A204.1 (cell line): ENCODE results near the gene MCOLN1.

Experiments
- FAIRE-seq: peaks from 2 replicates; lab custom pipeline; 2012; peaks lifted over from hg19 to GRCh38; lab: Jason Lieb, UNC

The MCOLN1 gene

GRCh38 chr19:7522072-7522922 is at the start of gene MCOLN1:
Gene MCOLN1, plus strand, starts transcription at chr19:7522624. Its CDS starts 127 bp downstream, at chr19:7522751.
- FAIRE-seq = peak; percentile 23

- no peak for FAIRE-seq
These were observed 46.8 kb upstream of the MCOLN1 start for GRCh38 chr19:7475665-7476064.

DNA sequence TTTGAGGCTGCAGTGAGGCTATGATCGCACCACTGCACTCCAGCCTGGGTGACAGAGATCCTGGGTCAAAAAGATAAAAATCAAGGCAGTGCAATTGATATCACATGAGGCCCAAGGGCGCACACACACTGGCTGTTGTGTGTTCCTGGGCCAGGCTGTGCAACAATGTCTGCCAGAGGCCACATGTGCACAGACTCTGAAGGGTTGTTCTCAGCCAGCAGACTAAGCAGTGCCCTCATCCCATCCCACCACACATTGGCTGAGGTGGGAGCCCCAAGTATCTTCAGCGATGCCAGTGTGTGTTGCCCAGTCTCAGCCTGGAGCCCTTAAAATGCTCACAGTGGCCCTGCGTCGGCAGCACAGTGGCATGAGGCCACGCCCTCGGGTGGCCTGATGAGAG is 46.2 kb upstream of the MCOLN1 start:
- no peak for FAIRE-seq

GRCh38 chr19:7476777-7477494 is 45.5 kb upstream of the MCOLN1 start:
- FAIRE-seq = no peak

GRCh38 chr19:7477758-7478157 is 44.7 kb upstream of the MCOLN1 start:
- FAIRE-seq = no peak

DNA sequence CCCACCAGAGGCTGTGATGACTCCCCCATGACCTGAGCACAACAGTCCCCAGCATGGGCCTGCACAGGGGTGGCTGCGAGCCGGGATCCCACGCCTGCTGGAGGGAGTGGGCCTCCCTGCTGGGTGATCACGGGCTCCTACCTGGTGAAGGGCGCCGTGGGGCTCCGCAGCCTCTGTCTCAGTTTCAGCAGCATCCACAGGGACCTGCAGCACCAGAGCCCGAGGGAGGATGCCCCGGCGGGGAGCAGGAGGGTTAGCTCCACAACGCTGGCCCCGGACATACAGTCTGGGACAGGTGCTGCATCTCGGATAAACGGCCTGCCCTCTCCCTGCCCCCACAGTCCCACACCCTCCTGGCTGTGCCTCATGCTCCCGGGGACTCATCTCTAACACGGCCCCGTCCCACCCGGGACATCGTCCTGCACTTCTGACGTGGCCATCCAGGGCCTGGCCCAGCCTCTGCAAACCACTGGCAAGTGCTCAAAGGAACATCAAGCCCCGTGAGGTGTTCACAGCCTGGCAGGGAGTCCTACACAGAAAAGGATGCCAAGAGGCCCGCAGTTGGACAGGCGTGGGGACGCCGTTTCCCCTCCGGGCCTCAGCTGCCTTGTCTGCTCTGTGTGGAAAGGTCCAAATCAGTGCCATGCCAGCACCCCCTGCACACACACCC is 44.1 kb upstream of the MCOLN1 start:
- FAIRE-seq = no peak

DNA sequence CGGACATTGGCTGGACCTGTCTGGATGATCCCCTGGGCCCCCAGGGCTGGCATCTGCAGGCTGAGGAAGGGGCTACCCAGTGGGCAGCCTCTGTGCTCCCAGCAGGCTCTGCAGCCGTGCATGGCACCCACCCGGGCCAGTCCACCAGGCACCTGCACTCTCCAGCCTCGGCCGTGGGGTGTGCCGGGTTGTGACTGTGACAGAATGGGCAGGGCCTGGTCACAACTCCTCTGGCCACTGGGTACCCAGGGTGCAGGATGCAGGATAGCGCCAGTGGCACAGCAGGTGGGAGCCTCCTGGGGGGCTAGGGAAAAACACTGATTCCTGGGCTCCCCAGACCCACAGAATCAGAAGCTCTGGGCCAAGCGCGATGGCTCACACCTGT is 43.6 kb upstream of the MCOLN1 start:
- FAIRE-seq = no peak

- no peak for FAIRE-seq
These were observed 42.0 kb upstream of the MCOLN1 start for GRCh38 chr19:7480222-7480969.

DNA sequence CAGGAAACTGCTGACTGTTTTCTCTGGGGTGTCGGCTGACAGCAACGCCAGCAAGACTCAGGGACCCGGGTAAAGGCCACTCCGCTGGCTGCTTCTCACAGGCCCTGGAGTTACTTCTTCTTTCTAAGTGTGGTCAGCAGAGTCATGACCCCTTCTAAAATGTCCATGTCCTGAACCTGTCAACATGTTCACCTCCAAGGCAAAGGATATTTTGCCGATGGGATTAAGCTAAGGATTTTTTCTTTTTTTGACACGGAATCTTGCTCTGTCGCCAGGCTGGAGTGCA is 41.5 kb upstream of the MCOLN1 start:
- FAIRE-seq = no peak

- FAIRE-seq = no peak
These were observed 39.6 kb upstream of the MCOLN1 start for GRCh38 chr19:7482584-7483439.

GRCh38 chr19:7483720-7484201 is 38.7 kb upstream of the MCOLN1 start:
- no peak for FAIRE-seq

DNA sequence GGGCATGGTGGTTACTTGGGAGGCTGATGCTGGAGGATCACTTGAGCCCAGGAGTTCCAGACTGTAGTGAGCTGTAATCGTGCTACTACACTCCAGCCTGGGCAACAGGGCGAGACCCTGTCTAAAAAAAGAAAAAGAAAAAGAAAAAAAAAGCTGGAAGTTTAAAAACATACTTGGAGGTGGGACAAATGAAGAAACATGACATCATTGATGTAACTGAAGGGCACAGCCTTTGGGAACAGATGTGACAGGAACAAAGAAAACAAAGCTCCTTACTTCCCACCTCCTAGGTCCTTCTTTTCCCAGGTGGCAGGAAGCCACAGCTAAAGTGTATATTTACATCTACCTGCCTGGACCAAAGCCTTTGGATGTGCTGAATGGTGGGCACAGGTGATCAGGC is 35.5 kb upstream of the MCOLN1 start:
- FAIRE-seq = no peak

- no peak for FAIRE-seq
These were observed 33.6 kb upstream of the MCOLN1 start, which contains the start of gene PEX11G for GRCh38 chr19:7488736-7489353. Gene PEX11G, minus strand, starts transcription at chr19:7489035. Its CDS starts 25 bp downstream, at chr19:7489010.

- no peak for FAIRE-seq
These were observed 32.8 kb upstream of the MCOLN1 start for GRCh38 chr19:7489609-7490044.

DNA sequence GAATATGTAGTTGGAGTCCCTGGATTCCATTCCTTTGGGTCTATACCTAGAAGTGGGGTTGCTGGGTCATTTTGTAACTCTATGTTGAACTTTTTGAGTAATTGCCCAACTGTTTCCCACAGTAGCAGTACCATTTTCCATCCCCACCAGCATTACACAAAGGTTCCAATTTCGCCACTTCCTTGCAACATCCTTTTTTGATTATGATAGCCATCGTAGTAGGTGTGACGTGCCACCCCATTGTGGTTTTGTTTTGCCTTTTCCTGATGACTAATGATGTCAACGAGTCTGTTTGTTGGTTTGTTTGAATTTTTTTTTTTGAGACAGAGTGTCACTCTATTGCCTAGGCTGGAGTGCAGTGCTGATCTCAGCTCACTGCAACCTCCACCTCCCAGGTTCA is 30.3 kb upstream of the MCOLN1 start:
- FAIRE-seq = no peak

GRCh38 chr19:7492558-7492957 is 29.9 kb upstream of the MCOLN1 start:
- no peak for FAIRE-seq

DNA sequence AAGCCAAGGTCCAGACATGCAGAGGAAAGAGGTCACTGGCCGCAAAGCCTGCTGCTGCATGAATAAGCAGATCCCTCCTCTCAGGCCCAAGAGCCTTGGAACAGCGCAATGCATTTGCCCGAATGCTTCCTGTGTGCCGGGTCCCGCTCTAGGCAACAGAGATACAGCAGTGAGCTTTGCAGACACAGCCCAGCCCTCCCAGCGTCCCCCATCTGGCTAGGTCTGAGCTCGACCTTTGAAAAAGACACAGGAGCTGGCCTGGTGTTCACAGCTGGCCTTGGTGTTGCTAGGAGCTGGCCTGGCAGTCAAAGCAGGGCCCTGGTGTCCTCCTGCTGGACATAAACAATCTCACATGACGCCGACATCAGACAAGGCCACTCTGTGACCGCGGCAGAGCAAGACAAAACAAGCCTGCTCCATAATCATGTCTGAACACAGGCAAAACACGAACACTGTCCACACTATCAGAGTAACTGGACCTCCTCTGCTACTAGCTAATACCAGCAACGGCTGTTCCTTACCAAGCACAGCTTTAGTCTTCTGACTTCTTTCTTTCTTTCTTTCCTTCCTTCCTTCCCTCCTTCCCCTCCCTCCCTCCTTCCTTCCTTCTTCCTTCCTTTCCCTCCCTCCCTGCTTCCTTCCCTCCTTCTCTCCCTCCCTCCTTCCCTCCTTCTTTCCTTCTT is 27.9 kb upstream of the MCOLN1 start:
- no peak for FAIRE-seq

- FAIRE-seq = no peak
These were observed 25.1 kb upstream of the MCOLN1 start for GRCh38 chr19:7497292-7497691.

GRCh38 chr19:7500811-7501450 is 21.5 kb upstream of the MCOLN1 start:
- no peak for FAIRE-seq

- FAIRE-seq = no peak
These were observed 19.9 kb upstream of the MCOLN1 start for GRCh38 chr19:7502552-7502951.
